H1 (cell line): ENCODE results near the gene GIPR. TPM values are rescaled to one million over a fixed set of nuclear protein-coding genes. Genes with fewer than 3 reads are reported as not detected.

Experiments
- CBX5 ChIP-seq: fragments of 300-800, 300-1000 bp; sonication (generic); IDR thresholded peaks from 2 replicates; pipeline ENCODE4 v1.7.1; 2016; ENCODE audit warnings: antibody characterized with exemption, low read length, low read depth
- CBX8 ChIP-seq: fragments of 300-800, 300-1000 bp; sonication (generic); IDR thresholded peaks from 2 replicates; pipeline ENCODE4 v1.7.1; 2016; ENCODE audit warnings: low read depth, low read length, borderline replicate concordance
- CEBPB ChIP-seq: IDR thresholded peaks from 2 replicates; pipeline ENCODE4 v1.6.1; 2012; ENCODE audit warnings: low read depth, low read length
- CREB1 ChIP-seq: IDR thresholded peaks from 2 replicates; pipeline ENCODE4 v1.6.1; 2012; ENCODE audit warnings: inconsistent platforms
- EGR1 ChIP-seq: IDR thresholded peaks from 2 replicates; pipeline ENCODE4 v1.6.1; 2011; ENCODE audit warnings: low read depth, low read length, borderline replicate concordance
- GABPA ChIP-seq: IDR thresholded peaks from 2 replicates; pipeline ENCODE4 v1.6.1; 2011; ENCODE audit warnings: mild to moderate bottlenecking, low read length, moderate library complexity, borderline replicate concordance; ENCODE audit not compliant: insufficient read depth
- GTF2F1 ChIP-seq: IDR thresholded peaks from 2 replicates; pipeline ENCODE4 v1.6.1; 2012; ENCODE audit warnings: low read depth, low read length, improper control_type of control experiment, borderline replicate concordance
- JUND ChIP-seq: IDR thresholded peaks from 2 replicates; pipeline ENCODE4 v1.6.1; 2011; ENCODE audit warnings: mild to moderate bottlenecking, improper control_type of control experiment, low read length
- KDM5A ChIP-seq: fragments of 200-600 bp; IDR thresholded peaks from 2 replicates; pipeline ENCODE4 v1.7.1; 2012; ENCODE audit warnings: mild to moderate bottlenecking, low read length, inconsistent platforms, mixed read lengths
- NRF1 ChIP-seq: IDR thresholded peaks from 2 replicates; pipeline ENCODE4 v1.6.1; 2011; ENCODE audit warnings: mild to moderate bottlenecking, low read depth, low read length, improper control_type of control experiment
- RFX5 ChIP-seq: IDR thresholded peaks from 2 replicates; pipeline ENCODE4 v1.6.1; 2011; ENCODE audit warnings: low read depth, low read length, improper control_type of control experiment, borderline replicate concordance
- SAP30 ChIP-seq: fragments of 300-600 bp; sonication (generic); IDR thresholded peaks from 2 replicates; pipeline ENCODE4 v1.7.1; 2012; ENCODE audit warnings: low read length, moderate library complexity, mild to moderate bottlenecking, inconsistent platforms; ENCODE audit not compliant: insufficient read depth, insufficient replicate concordance
- SP2 ChIP-seq: IDR thresholded peaks from 2 replicates; pipeline ENCODE4 v1.6.1; 2012; ENCODE audit warnings: mild to moderate bottlenecking, low read length, inconsistent platforms
- SRF ChIP-seq: IDR thresholded peaks from 2 replicates; pipeline ENCODE4 v1.6.1; 2011; ENCODE audit warnings: mild to moderate bottlenecking, low read depth, low read length, moderate library complexity
- SUZ12 ChIP-seq: fragments of 200-600 bp; sonication (generic); IDR thresholded peaks from 2 replicates; pipeline ENCODE4 v1.6.1; 2012; ENCODE audit warnings: mild to moderate bottlenecking, inconsistent platforms, low read length, moderate library complexity, mixed read lengths
- YY1 ChIP-seq: IDR thresholded peaks from 2 replicates; pipeline ENCODE4 v1.6.1; 2011; ENCODE audit warnings: low read depth, mild to moderate bottlenecking, low read length
- ZNF274 ChIP-seq: IDR thresholded peaks from 2 replicates; pipeline ENCODE4 v1.7.0; 2012; ENCODE audit warnings: low read length, borderline replicate concordance; ENCODE audit errors: extremely low read depth
- polyA plus RNA-seq, 7 experiments: library from polyadenylated mRNA; depleted of rRNA in 3 of 7; stranded (reverse) in 5 of 7; unstranded in 2 of 7; fragments of >200 nt in 5 of 7; fragments of 200-250 nt in 2 of 7; gene quantifications; 1 replicate in 5 of 7; 2 replicates in 1 of 7; 4 replicates in 1 of 7; pipeline versions ENCODE4 v1.2.1 to v1.2.3, GENCODE V29; 2011 to 2013; ENCODE audit warnings: missing spikeins in 2 of 7, mixed read lengths in 2 of 7
- total RNA-seq: library from RNA; stranded (reverse); fragmentation: NEBNext Ultra II Directional; extraction: Animal tissue kit (Norgen Biotek cat#: 25700); gene quantifications from 2 replicates; pipeline ENCODE4 v1.2.1, GENCODE V29; 2021
- TF ChIP-seq, protein P1 (sequence below), 3 experiments: IDR thresholded peaks; 1 replicate in 2 of 3; 2 replicates in 1 of 3; pipeline versions ENCODE4 v1.5.1 to v1.6.1; 2011; ENCODE audit warnings: low read length in 3 of 3, mild to moderate bottlenecking in 3 of 3, inconsistent platforms in 2 of 3, low read depth in 1 of 3, moderate library complexity in 1 of 3; ENCODE audit not compliant: insufficient read depth in 1 of 3; ENCODE audit errors: control extremely low read depth in 1 of 3
- TF ChIP-seq, protein P2 (sequence below): IDR thresholded peaks from 2 replicates; pipeline ENCODE4 v1.6.1; 2012; ENCODE audit warnings: inconsistent platforms
- TF ChIP-seq, protein P3 (sequence below): IDR thresholded peaks from 2 replicates; pipeline ENCODE4 v1.6.1; 2011; ENCODE audit warnings: low read length, improper control_type of control experiment

Gene GIPR
- total and polyA plus RNA-seq, 2 of the 8 experiments (the other 6 are each of a cell fraction or from before 2014, with no cell fraction given): 0.42 to 1.3 TPM

DNA sequence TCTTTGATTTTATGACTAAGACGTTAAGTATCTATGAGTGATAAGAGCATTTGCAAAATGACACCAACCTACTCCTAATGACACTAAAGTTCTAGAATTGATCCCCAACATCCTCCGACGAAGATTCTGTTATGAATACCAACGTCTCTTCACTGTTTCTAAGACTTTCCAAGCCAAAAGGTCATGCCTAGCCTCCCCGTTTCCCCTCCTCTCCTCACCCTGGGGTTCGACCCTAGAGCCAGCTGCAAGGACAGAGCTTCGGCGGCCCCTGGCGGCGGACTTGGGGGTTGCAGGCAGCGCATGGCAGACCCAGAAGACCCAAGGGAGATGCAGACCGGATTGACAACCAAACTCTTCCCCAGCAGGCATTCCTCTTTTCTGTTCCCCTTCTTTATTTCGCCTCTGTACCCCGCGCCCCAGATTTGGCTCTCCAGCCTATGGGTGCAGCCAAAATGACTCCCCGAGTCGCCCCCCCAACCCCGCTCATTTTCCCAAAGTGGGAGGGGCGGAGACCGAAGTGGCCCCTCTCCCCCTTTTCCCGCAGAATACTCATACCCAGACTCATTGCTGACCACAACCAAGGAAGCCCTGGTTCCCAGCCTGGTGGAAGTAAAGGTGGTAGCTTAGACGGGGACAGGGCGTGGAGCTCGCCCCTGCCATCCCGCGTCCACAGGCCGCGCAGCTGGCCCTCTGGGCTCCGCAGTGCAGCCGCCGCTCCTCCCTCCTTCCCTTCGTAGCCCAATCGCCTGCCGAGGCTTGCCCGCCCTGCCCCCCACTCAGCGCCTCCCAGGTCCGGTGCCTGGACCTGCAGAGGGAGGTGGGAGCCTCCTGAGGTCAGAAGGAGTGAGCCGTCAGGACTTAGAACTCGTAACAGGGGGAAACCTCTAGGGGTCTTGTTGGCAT, 24.7 kb upstream of the GIPR start (continued):
- TF ChIP-seq, protein P1, sequence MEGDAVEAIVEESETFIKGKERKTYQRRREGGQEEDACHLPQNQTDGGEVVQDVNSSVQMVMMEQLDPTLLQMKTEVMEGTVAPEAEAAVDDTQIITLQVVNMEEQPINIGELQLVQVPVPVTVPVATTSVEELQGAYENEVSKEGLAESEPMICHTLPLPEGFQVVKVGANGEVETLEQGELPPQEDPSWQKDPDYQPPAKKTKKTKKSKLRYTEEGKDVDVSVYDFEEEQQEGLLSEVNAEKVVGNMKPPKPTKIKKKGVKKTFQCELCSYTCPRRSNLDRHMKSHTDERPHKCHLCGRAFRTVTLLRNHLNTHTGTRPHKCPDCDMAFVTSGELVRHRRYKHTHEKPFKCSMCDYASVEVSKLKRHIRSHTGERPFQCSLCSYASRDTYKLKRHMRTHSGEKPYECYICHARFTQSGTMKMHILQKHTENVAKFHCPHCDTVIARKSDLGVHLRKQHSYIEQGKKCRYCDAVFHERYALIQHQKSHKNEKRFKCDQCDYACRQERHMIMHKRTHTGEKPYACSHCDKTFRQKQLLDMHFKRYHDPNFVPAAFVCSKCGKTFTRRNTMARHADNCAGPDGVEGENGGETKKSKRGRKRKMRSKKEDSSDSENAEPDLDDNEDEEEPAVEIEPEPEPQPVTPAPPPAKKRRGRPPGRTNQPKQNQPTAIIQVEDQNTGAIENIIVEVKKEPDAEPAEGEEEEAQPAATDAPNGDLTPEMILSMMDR (IDR thresholded peaks at IDR 0.05; ENCODE audit: control extremely low read depth in 1 of 3, insufficient read depth in 1 of 3, low read depth in 1 of 3, low read length in 3 of 3): peak; percentile 97 to 99 (median 98)
- TF ChIP-seq KDM5A (peak; percentile 56; the same call in 1 of the 2 replicates), SP2 (no peak), SUZ12 (no peak), RFX5 (no peak), CBX8 (no peak), EGR1 (no peak), GABPA (peak; percentile 63; the same call in 1 of the 2 replicates), GTF2F1 (no peak), CREB1 (0 out of 2 replicates have a peak, but pooled peaks have one; percentile 40), CBX5 (no peak), JUND (0 out of 2 replicates have a peak, but pooled peaks have one; percentile 33), NRF1 (no peak), YY1 (0 out of 2 replicates have a peak, but pooled peaks have one; percentile 25), SRF (no peak), ZNF274 (no peak), CEBPB (no peak), SAP30 (no peak)
- TF ChIP-seq, protein P2, sequence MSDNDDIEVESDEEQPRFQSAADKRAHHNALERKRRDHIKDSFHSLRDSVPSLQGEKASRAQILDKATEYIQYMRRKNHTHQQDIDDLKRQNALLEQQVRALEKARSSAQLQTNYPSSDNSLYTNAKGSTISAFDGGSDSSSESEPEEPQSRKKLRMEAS: peak; percentile 55
- TF ChIP-seq, protein P3, sequence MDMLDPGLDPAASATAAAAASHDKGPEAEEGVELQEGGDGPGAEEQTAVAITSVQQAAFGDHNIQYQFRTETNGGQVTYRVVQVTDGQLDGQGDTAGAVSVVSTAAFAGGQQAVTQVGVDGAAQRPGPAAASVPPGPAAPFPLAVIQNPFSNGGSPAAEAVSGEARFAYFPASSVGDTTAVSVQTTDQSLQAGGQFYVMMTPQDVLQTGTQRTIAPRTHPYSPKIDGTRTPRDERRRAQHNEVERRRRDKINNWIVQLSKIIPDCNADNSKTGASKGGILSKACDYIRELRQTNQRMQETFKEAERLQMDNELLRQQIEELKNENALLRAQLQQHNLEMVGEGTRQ: no peak
